Measurements from ENCODE around the gene SLC6A18. TPM values are rescaled to one million over a fixed set of nuclear protein-coding genes. Genes with fewer than 3 reads are reported as not detected.

SLC6A18 gene
- total and polyA plus RNA-seq, 12 donors = not detected

GRCh38 chr5:1199649-1200494 lies 25.3 kb upstream of the SLC6A18 start:
- 28 to 32% methylated on average over 26 of the region's 26 CpGs for WGBS, 2 donors
- no peak overlapping the region for H3K4me3 ChIP-seq
- ATAC-seq = no peak
- TF ChIP-seq CTCF (IDR thresholded peaks at IDR 0.05) = no peak
- DNase-seq = peak in 1 of 2 donors; percentile 3
- H3K27ac ChIP-seq = no peak overlapping the region
- H3K4me1 ChIP-seq = no peaks in the 10 kb centered on the region
- intact Hi-C loops (cut with DNase I) = no loop called here
- H3K9me3 ChIP-seq = no peaks in the 10 kb centered on the region
- H3K27me3 ChIP-seq = peaks cover 0 to 88% (median 61%) of the 10 kb centered on the region in 7 donors
- H3K36me3 ChIP-seq = no peaks in the 10 kb centered on the region

GRCh38 chr5:1200495-1201326 lies 24.5 kb upstream of the SLC6A18 start:
- H3K9me3 ChIP-seq = no peaks in the 10 kb centered on the region
- no peaks in the 10 kb centered on the region for H3K4me1 ChIP-seq
- 64 to 69% methylated on average over 28 of the region's 28 CpGs for WGBS, 2 donors
- H3K36me3 ChIP-seq = no peaks in the 10 kb centered on the region
- no peak overlapping the region for H3K27ac ChIP-seq
- peak in 1 of 8 donors; percentile 11 for ATAC-seq
- DNase-seq = peak in 1 of 2 donors; percentile 5
- H3K27me3 ChIP-seq = peaks cover 0 to 92% (median 57%) of the 10 kb centered on the region in 7 donors
- TF ChIP-seq CTCF (IDR thresholded peaks at IDR 0.05) = no peak
- intact Hi-C loops (cut with DNase I) = no loop called here
- H3K4me3 ChIP-seq = no peak overlapping the region

GRCh38 chr5:1201327-1202025 lies 23.7 kb upstream of the SLC6A18 start, which contains the start of gene SLC6A19:
TSS of gene SLC6A19 (plus strand) at chr5:1201595. CDS start at chr5:1201651, 56 bp downstream.
- H3K9me3 ChIP-seq = no peaks in the 10 kb centered on the region
- intact Hi-C loops (cut with DNase I) = no loop called here
- no peaks in the 10 kb centered on the region for H3K36me3 ChIP-seq
- no peaks in the 10 kb centered on the region for H3K4me1 ChIP-seq
- H3K27ac ChIP-seq = no peak within 1 kb of the TSS
- no peak for TF ChIP-seq CTCF (IDR thresholded peaks at IDR 0.05)
- WGBS, 2 donors = 61 to 64% methylated on average over 51 of the region's 51 CpGs
- no peak for ATAC-seq
- peak in 1 of 2 donors; percentile 5 for DNase-seq
- no peak within 1 kb of the TSS for H3K4me3 ChIP-seq
- H3K27me3 ChIP-seq = peaks cover 0 to 91% (median 51%) of the 10 kb centered on the region in 7 donors

All from heart right ventricle (tissue), 16 donors.